Measurements from ENCODE around the gene TCOF1.

TCOF1 gene

GRCh38 chr5:150436141-150436680 is 78.7 kb downstream of the TCOF1 start:
- peak; percentile 52 for DNase-seq

- no peak for DNase-seq
Observed at GRCh38 chr5:150438873-150439546, 81.5 kb downstream of the TCOF1 start.

- no peak for DNase-seq
Observed at GRCh38 chr5:150440948-150441812, 83.7 kb downstream of the TCOF1 start.

GRCh38 chr5:150441813-150442698 is 84.6 kb downstream of the TCOF1 start:
- DNase-seq, result no peak

GRCh38 chr5:150442699-150443080 is 85.2 kb downstream of the TCOF1 start:
- DNase-seq, result no peak

GRCh38 chr5:150443242-150444075 is 86.0 kb downstream of the TCOF1 start:
- no peak for DNase-seq

- no peak for DNase-seq
Observed at GRCh38 chr5:150444770-150445169, 87.3 kb downstream of the TCOF1 start.

- no peak for DNase-seq
Observed at GRCh38 chr5:150446088-150446487, 88.6 kb downstream of the TCOF1 start.

GRCh38 chr5:150446583-150446982 is 89.1 kb downstream of the TCOF1 start:
- no peak for DNase-seq

- DNase-seq, result no peak
Observed at GRCh38 chr5:150447188-150447587, 89.7 kb downstream of the TCOF1 start.

GRCh38 chr5:150448334-150448733 is 90.8 kb downstream of the TCOF1 start:
- no peak for DNase-seq

GRCh38 chr5:150448952-150449516 is 91.5 kb downstream of the TCOF1 start:
- no peak for DNase-seq
